GM19324 (cell line): ENCODE data around the gene DTHD1.

Experiments
- ATAC-seq: cut with Tn5 transposase; IDR thresholded peaks from one replicate; pipeline ENCODE4 v1.9.1; 2021; ENCODE audit warnings: mild to moderate bottlenecking, moderate library complexity; ENCODE audit not compliant: unreplicated experiment, low FRiP score

DTHD1 gene

GRCh38 chr4:36312511-36312910, 31.1 kb downstream of the DTHD1 start:
- no peak for ATAC-seq

GRCh38 chr4:36313301-36313700, 31.9 kb downstream of the DTHD1 start:
- no peak for ATAC-seq

GRCh38 chr4:36313703-36314102, 32.3 kb downstream of the DTHD1 start:
- no peak for ATAC-seq

GRCh38 chr4:36316607-36317006, 35.2 kb downstream of the DTHD1 start:
- no peak for ATAC-seq

DNA sequence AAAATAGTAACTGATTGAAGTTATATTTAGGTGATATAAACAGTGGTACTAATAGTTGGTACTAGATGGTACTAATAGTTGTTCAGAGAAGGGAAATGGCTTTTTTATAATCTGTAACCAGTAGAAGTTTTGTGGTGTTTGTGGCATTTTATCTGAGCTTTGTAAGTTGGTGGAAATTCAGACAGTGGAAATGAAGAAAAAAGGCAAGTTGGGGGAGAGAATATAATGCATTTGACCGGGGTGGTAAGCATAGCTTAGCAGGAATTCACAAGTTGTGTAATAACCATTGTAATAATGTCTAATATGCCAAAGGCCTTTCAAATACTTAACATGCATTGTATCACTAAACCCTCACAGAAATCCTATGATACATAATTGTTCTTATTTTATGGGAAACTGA, 36.3 kb downstream of the DTHD1 start:
- no peak for ATAC-seq

- ATAC-seq = peak; percentile 42
These were observed 38.9 kb downstream of the DTHD1 start for GRCh38 chr4:36320117-36320896.

GRCh38 chr4:36321176-36321575, 39.8 kb downstream of the DTHD1 start:
- no peak for ATAC-seq

DNA sequence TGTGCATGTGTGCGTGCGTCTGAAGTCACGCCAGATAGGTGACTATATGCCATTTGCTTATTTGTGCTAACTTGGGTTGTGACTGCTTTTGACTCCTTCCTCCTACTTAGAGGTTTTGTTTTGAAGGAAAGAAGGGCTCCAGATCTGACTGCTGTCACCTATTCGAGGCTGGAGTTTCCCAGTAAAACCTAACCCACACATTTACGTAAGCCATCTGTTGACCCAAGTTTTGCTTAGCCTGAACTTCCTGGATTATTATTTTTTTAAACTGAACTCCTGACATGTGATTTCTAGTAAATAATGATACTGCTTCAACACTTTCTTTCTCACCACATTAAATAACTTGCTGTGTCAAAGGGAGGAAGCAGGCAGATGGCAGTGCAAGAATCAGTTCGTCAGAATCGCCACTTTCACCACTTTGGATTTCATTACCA, 41.5 kb downstream of the DTHD1 start:
- ATAC-seq = no peak

GRCh38 chr4:36323816-36324419, 42.5 kb downstream of the DTHD1 start:
- ATAC-seq = no peak

- no peak for ATAC-seq
These were observed 43.4 kb downstream of the DTHD1 start for GRCh38 chr4:36324808-36325207.

DNA sequence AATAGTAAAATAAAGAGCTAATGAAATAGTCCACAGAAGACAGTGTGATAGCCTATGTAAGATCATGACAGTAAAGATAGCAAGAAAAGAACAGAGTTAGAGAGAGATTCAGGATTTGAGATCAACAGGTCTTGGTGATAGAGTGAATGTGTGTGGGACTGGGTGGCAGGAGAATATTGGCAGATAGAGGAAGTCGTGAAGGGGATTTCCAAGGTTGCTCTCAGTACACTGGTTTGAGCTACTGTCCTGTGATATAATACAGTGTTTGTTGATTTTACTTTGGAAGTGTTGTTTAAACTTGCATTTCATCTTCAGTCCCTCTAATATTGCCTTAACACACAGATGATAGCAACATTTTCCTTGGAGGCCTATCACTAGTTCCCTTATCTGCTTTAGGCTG, 44.1 kb downstream of the DTHD1 start:
- ATAC-seq = peak; percentile 80

DNA sequence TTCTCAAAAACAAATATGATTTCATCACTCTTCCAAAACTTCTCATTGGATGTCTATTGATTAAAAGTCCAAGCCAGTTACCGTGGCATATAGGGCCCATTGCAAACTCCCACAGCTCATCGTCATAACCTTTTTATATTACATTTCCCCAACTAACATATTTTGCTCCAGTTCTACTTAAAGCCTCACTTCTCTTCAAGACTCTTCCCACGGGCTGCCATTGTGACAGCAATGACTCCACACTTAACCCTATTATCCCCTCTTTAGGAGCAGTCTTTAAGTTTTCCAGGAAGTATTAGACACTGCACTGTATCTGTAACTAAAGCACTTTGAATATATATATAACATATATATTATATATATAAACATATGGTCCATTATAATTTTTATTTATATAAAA, 44.5 kb downstream of the DTHD1 start:
- peak; percentile 6 for ATAC-seq

DNA sequence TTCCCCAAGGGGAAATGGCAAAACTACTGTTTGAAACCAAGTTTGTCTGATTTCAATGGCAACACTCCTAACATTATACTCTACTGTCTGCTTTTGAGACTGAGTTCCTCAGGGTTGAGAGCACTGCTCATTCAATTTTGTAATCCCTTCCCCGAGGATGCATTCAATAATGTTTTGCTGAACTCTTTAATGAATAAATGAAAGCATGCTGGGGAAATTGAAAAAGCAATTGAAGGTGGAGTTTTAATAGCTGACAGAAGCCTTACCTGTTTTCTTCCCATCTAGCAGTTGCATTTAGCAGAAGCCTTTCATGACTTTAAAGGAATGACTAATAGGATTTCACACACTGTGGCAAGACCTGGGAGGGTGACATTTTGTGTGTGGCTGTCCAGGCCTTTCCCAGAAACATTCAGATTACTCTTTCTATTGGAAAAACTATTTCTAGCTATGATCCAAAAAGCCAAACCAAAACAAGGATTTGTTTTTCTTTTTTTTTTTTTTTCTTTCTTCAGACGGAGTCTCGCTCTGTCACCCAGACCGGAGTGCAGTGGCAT, 45.1 kb downstream of the DTHD1 start:
- no peak for ATAC-seq

DNA sequence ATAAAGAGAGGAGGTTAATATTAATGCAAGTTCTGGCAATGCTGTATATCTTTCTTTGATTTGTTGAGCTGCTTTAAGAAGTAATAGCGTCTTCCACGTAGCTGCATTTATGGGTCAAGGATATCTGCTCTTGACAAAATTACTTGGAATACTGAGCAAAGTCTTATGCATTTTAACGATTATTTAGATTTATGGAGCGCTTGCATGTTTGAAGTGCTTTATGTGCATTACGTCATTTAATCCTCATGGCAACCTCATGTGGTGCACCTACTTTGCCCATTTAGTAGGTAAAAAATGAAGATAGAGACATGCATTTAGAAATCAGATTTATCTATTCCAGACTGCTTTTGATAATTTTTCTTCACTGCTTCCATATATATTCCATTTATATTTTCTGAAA, 46.0 kb downstream of the DTHD1 start:
- no peak for ATAC-seq

DNA sequence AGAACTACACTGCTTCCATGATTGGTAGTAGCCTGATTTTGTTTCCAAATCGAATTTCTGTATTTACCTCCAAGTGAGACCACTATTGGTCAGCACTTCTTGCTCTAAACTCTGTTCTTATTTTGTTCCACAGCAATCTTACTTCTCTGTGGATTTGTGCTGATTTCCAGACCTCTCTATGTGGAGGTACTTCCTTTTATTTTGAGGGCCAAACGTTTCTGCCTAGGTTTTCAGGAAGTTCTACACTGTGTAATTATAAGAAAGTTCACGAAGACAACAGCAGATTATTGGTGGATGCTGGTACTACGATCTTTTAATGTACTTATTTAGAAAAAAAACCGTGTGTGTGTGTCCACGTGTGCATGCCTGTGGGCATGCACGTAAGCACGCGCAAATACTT, 46.7 kb downstream of the DTHD1 start:
- ATAC-seq = no peak

GRCh38 chr4:36329228-36329627, 47.8 kb downstream of the DTHD1 start:
- ATAC-seq = no peak

- no peak for ATAC-seq
These were observed 49.4 kb downstream of the DTHD1 start for GRCh38 chr4:36330796-36331195.

- ATAC-seq = peak; percentile 84
These were observed 50.8 kb downstream of the DTHD1 start for GRCh38 chr4:36332023-36332781.

DNA sequence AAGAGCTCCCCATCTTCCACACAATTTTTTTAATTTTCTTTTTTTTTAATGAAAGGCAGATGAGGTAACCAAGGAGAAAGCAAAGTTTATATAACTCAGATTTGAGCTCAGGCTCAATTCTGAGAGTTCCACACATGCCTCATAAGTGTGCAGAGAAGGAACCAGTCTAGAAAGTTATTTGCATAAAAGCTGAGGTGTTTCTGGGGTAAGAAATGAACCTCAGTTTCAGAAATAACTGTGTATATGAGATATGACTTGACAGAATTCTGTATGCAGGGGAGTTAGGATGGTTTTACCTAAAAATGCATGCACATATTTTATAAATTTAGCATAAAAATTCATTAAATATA, 51.3 kb downstream of the DTHD1 start:
- peak; percentile 98 for ATAC-seq

GRCh38 chr4:36333303-36333877, 52.0 kb downstream of the DTHD1 start:
- no peak for ATAC-seq

DNA sequence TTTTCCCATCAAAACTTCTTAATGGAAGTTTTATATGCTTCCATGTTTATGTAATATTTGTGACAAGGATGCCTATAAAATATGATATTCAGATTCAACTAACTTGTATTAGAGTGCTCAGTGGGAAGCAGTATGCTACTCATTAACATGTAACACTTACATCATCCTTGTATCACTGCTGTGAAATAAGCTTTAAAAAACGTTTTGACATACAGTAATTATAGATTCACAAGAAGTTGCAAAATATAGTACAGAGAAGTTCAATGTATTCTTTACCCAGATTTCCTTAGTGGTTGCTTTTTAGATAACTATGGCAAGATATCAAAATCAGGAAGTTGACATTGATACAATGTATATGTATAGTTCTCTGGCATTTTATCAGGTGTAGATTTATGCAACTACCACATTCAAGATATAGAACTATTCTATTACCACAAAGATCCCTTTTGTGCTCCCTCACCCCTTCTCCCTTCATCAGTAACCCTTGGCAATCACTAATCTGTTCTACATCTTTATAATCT, 56.3 kb downstream of the DTHD1 start:
- ATAC-seq = no peak
